Activated CD8-positive, alpha-beta memory T cell treated with anti-CD3 and anti-CD28 coated beads for 48 hours (primary cell): ENCODE measurements around the gene OAT.

Source experiments
- DNase-seq, 3 experiments: peaks; one replicate each; pipeline ENCODE4 v3.0.0-alpha.2; 2020; ENCODE audit warnings: low read depth in 2 of 3, low spot score in 2 of 3

The OAT gene

DNA sequence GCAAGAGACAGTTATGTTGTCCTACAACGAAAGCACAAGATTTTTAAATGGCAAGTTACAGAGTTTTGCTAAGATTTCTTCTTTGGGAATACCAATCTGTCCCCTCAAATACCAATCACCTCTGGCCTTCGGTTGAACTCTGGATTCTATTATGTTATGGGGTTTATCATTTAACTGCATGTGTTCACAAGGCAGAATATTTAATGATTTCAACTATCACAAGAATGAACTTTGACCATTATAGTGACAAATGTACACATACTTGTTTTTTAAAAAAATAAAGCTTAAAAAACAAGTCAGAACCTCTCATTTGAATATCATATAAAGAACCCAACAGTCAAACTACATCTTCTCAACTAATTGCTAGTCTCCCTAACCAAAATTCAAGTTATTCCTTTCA lies 11.3 kb downstream of the OAT start:
- no peak for DNase-seq

DNA sequence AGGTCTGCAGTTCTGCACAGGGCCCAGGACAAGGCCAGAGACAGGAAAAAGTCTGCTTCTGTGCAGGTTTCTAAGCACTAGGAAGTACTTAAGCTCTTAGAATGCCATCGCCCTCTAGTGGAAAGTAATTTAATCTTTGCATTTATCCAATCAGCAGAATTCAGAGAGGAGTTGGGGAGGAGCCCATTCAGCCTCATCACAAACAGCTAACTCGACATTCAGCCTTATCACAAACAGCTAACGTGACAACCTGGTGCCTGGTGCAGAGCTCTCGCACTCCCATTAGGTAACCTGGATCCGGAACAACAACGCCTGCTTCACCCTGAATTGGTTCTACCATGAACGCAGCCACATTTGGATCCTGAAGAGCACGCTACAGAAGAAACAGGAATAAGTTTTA lies 15.2 kb downstream of the OAT start:
- no peak for DNase-seq

DNA sequence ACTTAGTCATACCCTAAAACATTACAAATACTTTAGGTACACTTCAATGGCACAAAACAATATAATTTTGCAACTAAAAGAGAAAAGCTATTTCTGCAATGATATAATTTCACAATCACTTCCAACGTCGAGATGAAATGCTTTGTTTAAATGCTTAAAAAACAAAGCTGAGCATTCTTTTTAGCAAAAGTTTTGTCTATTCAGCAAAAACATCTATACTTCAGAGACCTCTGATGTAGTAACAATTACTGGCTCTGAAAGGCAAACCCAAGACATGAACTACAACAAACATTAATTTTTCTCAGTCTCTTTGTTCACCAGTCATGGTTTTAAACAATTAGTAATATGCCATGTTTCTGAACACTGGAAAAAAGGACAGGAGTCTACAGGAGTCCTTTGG lies 16.4 kb downstream of the OAT start:
- no peak for DNase-seq

DNA sequence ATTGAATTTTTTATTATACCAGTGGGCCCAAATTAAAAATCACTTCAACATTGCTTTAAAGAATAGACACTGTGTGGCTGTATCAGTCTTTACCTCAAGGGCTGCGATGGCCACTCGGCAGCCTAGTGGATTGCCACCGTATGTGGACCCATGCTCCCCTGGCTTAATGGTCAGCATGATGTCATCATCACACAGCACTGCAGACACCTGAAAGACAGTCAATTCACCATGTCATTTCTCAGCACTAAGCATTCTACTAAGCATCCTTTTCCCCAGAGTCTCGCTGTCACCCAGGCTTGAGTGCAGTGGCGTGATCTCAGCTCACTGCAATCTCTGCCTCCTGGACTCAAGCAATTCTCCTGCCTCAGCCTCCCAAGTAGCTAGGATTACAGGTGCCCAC lies 17.1 kb downstream of the OAT start:
- DNase-seq, result no peak

DNA sequence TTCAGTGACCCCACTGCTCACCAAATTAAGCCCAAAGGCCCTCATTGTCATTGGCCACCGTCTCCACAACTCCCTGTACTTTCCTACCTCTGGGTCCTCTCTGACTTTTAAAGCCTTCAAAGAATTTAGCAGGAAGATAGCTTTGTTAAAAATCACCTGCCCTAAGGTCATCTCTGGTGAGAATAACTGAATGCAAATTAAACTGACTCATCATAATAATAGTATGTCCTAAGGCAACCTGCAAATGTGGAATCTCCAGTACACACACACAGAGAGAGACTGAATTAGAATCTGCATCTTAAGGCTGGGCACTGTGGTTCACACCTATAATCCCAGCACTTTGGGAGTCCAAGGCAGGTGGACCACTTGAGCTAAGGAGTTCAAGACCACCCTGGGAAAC lies 24.1 kb downstream of the OAT start:
- no peak for DNase-seq

DNA sequence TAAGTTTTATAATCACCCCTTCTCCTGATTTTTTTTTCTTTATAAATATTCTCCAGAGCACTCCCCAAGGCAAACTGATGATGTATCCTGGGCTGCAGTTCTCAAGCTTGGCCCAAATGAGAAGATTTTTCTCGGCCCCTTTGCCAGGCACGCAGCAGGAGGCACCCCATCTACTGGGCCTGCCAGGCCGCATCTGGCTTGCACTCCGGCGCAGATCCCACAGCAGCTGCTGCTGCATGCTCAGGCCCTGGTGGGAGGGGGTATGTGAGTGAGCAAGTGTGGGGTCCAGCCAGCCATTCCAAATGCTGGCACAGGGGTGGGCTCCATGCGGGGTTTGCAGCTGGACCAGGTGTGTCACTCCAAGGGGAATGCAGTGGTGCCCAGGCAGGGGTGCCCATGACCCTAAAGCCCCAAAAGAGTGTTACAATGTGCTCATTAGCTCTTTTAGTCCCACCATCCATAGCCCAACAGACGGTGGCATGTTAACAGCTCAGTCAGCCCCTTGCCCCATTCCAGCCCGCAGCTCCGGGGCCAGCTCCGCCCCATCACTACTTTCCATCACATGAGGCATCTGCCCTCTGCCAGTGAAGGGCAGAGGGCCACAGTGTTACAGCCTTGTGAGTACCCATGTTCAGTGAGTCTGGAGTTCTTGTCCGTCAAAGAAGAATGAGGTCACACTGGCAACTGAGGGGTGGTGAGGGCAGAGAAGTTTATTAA lies 25.9 kb downstream of the OAT start:
- no peak for DNase-seq

DNA sequence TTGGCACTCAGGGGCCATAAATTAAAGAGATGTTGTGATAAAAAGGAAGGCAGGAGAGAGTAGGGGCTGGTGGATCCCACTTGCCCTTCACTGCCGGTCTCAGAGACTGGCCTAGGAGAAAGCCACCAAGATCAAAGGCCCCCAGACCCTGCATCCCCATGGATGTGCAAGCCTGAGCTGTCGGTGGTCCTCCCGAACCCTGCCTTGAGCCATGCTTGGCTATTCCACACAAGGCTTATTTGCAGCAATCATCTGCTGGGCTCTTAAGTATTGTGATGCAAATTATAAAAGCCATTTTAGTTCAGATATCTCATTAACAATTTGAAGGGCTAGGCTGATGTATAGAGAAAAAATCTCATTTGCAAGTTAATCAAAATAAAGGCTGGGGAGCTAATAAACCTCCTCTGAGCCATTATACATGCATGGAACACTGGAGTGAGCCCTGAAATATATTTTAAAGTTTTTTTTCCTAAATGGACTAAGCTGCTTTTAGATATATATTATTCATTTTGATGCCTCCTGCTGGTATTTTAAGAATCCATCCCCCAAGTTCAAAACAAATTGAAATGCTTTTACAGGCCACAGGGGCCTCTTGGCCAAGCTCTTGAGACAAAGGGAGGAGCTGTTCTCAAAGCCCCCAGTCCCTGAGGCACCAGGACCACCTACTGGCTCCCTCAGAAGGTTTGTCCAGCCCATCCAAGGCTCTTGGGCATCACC lies 28.1 kb downstream of the OAT start:
- DNase-seq, result no peak

DNA sequence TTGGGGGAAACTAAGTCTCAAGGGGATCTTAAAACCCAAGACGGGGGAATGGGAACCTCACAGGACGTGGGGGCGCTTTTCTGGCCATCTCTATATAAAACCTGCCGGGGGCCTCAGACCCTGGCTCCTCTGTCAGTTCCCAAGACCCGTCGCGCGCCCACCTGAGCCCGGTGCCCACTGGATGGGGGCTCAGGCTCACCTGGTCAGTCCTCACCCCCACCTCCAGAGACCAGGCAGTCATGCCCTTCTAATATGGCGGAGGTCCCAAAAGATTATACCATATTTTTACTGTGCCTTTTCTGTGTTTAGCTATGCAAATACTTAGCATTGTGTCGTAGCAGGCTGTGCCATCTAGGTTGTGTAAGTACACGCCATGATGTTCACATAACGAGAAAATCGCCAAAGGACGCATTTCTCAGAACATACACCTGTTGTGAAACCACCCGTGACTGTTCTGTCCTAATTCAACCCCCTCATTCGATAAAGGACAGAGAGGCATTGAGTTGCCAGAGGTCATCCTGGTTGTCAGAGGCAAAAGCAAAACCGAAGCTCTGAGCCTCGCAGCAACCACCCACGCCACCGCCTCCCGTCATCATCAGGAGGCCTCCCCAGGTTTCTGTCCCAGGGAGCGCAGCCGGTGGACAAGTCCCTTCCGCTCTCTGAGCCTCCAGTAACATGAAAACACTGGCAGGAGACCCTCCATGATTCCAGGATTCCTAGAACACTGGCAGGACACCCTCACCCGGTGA lies 28.9 kb downstream of the OAT start:
- no peak for DNase-seq

DNA sequence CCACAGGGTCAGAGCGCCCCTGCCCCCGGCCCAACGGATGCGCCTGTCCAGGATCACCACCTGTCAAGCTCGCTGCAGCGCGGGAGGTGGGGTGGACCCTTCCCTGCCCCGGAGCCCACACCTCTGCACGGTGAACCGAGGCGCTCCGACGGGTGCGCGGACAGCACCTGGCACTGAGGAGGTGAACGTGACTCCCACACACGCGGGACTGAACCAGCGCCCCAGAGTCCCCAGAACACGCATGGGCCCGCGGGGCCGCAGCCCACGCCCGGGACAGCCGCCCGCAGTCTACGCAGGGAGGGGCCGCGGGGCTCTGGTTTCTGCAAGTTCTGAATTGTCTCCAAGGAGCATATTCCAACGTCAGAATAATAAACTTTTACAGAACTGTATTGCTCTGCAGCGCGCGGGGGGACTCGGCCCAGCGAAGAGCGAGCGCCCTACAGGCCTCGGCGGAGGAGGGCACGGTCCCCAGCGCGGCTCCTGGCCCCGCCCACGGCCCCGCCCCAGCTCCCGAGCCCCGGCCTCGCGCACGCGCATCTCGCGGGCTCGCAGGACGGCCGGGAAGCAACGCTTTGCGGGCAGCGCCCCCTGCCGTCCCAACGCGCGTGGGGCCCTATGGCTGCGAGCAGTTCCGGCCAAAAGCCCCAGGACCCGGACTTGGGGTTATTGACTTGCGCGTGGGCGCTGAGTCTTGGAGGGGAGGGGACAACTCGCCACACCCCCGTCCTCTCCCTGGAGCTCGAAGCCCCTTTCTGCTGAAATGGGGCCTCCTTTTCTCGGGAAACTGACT lies 29.7 kb downstream of the OAT start:
- peak; percentile 87 to 90 (median 87) for DNase-seq

DNA sequence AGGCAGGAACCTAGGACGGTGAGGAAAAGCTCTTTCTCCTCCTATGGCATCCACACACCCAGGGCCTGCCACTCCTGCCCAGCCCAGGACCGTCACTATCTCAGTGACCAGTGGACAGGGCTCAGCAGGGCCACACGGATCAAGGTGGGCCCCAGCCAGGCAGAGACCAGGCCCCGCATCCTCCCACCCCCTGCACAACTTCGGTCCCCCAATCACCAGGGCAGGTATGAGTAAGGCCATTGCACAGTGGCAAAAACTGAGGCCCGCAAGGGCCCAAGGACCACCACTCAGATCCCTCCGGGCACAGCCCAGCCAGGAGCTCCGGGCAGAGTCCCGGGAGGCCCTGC lies 30.3 kb downstream of the OAT start:
- DNase-seq, result no peak

DNA sequence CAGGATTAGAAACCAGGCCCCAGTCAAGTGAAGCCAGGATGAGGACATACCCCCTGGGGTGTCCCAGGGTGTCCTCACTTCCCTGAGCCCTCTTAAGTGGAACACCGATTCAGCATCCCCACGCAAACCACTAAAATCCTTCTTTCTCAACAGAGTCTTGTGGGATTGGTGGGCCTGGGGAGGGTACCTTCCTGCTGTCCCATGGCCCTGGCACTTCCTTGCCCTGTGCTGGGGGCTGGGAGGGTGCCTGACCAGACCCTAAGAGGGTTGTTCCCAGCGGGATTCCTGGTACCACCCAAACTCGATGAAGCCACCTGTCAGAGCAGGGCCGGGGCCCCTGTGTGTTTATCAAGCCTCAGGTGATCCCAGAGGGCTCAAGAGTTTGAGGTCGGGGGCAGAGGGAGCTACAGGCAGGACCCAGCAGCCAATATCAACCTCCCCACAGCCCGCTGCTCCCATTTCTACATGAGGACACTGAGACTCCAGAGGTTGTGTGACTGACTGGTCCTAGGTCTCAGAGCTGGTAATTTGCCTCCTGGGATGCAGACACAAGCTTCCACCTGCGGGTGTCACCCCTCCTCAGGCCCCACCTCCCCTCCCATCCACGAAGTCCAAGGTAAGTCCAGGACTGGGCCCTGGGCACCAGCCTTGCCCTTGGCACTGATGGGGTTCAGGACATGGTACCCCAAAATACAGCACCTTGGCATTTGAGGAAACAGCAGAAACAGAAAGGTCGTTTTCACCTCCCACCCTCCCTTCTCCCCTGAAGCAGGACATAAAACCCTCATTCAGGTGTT lies 31.4 kb downstream of the OAT start:
- DNase-seq, result no peak

DNA sequence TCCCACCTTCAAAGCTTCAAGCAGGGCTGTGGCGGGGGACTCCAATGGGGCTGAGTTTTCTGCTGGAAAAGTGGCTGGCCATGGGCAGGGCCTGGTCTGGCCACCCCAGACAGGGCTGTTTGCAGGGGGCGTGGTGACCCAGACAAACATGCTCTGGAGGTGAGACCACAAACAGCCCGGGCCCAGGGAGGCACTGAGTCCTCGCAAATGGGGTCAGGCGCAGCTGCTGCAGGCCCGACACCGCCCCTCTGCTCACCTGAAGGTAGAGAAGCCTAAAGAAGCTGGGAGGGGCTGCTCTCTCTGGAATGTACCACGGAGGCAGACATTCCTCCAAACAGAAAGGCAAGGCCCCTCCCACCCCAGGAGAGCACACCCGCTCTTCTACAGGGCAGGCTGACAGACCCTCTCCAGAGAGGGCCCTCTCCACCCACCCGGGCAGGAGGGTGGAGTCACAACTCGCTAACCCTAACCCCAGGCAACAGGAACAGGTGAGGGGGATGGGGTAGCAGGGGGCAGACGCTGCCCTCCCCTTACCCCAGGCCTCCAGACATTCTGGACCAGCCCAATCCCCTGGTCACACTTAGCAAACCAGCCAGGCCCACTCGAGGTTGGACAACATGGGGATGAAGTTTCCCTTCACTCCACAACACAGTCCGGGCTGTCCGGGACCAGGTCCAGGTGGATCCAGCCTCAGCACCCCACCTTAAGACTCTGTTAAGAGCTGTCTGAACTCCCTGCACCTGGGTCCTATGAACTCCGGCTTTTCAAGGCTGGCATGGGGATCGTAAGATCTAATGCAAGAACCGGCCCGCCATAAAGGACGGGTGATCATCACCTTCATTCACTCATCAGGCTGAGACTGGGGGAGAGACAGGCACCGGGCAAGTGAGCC lies 32.3 kb downstream of the OAT start:
- no peak for DNase-seq

DNA sequence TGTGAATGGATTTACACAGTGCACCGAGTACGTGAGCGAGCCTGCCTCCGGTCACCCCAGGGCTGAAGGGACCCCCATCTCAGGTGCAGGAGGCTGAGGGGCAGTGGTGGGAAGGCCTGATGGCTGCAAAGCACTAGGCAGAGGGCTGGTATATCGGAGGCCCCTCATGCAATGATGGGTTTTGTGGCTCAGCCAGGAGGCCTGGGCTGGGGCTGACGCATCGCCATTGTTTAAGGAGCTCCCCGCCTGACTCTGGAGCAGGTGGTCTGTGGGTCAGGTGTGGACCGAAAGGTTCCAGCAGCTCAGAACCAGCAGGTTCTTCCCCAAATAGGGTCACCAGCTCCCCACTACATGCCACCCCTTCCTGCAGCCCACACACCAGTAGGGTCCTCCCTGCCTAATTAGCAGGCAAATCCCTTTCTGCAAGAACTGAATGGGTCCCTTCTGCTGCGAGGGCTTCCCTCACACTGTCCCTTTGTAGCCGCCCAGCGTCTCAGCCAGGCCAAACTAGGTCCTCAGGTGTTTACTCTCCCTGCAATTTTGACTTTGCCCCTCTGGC lies 33.0 kb downstream of the OAT start:
- no peak for DNase-seq

DNA sequence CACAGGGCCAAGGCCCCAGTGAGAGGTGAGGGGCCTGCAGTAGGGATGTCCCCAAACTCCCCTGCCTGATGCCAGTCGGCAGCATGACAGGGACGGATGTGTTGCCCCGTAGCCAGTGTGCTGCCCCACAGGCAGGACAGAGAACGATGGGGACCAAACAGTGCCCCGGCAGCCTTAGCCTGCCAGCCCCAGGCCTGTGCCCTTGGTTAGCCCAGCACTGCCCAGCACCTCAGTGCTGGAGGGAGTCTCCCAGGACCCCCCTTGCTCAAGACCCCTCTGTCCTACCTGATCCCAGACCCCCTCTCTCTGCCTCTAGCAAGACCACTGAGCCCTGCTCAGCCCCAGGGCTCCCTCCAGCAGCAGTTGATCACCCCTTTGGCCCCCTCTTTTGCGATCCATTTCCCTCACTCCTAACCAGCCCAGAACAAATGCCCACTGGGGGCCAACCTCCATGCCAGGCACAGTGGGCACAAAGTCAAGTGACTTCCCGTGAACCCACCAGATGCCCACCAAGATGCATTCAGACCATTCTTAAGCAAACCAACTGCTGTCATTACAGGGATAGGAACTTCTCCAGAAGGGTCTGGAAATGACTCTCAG lies 34.0 kb downstream of the OAT start:
- no peak for DNase-seq

DNA sequence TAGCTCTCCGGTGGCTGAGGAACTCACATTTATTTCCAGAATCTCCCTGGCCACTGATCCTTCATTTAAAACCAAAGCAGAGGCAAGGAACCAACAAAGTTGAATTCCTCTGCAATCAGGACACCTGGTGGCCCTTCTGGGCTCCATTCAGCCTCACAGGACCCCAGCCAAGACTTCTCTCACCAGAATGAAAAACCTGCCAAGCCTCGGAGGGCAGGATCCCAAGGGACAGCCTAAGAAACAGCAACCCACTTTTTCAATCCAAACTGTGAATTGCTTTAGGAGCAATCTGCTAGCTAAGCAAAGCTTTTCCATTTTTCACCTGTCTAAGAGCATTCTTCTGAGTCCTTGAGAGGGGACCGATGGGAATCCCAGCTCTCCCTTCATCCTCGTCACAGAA lies 34.6 kb downstream of the OAT start:
- no peak for DNase-seq

DNA sequence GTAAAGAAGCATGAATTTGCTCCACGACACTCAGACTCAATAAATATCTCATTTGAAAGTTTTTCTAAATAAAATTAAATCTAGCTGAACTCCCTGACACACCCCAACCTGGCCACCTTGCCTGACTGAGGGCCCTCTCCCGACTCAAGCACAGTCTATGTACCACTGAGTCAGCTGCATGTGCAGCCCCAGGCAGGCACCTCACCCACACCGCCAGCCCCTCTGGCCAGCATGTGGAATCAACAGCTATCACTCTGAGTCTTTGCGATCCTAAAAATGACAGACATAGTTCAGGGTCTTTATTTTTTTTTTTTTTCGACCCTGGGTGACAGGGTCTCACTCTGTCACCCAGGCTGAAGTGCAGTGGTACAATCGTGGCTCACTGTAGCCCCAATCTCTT lies 35.2 kb downstream of the OAT start:
- no peak for DNase-seq

DNA sequence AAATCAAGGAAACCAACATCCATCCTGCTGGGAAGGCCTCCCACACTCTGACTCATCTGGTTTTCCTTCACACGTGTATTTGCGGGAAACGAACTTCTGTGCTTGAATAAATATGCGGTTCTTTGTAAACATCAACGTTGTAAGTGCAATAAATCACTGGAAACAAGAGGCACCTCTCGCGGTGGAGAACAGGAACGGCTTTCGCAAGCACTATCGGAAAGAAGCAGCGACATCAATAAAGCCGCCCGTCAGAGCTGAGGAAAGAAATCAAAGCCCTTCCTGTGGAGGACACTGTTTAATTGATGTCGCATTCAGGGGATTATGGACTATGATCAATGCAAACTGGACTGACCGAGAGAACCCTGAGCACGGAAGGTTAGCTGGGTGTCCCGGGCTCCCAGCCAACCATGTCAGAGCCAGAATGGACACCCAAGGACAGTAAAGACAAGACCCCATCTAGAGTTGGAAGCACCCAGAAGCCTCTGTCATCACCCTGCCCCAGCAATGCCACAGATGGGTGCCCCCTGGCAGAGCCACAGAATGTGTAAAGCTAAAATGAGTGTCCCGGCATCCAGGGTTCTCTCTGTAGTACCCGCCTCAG lies 37.6 kb downstream of the OAT start:
- no peak for DNase-seq

DNA sequence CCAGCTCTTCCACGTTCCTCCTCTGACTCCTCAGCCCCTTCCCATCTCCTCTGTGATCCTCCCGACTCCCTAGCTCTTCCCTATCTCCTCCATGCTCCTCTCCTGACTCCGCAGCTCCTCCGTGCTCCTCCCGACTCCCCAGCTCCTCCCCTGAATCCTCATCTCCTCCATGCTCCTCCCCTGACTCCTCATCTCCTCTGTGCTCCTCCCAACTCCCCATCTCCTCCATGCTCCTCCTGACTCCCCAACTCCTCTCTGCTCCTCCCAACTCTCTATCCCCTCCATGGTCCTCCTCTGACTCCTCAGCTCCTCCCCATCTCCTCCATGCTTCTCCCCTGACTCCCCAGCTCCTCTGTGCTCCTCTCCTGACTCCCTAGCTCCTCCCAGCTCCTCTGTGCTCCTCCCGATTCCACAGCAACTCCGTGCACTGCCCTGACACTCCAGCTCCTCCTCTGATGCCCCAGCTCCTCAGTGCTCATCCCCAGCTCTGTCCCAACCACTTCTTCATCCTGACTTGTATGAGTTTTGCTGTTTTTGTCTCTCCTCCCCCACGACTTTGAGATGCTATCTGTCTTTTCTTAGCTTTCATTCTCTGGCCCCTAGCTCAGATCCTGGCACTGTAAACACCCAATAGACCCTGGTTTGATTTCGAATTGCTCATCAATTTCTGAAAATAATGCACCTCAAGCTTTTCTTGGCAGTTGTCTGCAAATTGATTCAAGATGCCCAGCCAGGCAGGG lies 38.3 kb downstream of the OAT start:
- no peak for DNase-seq
